ENCODE data around the gene CDKN2B.
"Not testable (repeated sequence)": the region's sequence is repeated elsewhere in the genome, so short reads cannot be mapped to it uniquely, and the experiment has no call there.

Gene CDKN2B

GRCh38 chr9:22008717-22009505, at the start of gene CDKN2B:
CDKN2B (minus strand) TSS chr9:22009305; CDS start chr9:22008953, 352 bp downstream.
- peak; percentile 72 for DNase-seq (ENCODE audit: low read depth, low spot score)
- ChIA-PET POLR2A (interaction anchor here (0.6 to 2.1 kb wide), 22 partner anchors 11 to 235 kb away, joined by 3 to 17 read pairs (median 4); partner anchors contain the start of genes CDKN2A, CDKN2B-AS1 and MTAP), CTCF (interaction anchor here (0.6 to 5.6 kb wide), 79 partner anchors 8 to 689 kb away, joined by 3 to 248 read pairs (median 5); partner anchors contain the start of genes CDKN2A and CDKN2B-AS1)
- TF ChIP-seq, protein P1, sequence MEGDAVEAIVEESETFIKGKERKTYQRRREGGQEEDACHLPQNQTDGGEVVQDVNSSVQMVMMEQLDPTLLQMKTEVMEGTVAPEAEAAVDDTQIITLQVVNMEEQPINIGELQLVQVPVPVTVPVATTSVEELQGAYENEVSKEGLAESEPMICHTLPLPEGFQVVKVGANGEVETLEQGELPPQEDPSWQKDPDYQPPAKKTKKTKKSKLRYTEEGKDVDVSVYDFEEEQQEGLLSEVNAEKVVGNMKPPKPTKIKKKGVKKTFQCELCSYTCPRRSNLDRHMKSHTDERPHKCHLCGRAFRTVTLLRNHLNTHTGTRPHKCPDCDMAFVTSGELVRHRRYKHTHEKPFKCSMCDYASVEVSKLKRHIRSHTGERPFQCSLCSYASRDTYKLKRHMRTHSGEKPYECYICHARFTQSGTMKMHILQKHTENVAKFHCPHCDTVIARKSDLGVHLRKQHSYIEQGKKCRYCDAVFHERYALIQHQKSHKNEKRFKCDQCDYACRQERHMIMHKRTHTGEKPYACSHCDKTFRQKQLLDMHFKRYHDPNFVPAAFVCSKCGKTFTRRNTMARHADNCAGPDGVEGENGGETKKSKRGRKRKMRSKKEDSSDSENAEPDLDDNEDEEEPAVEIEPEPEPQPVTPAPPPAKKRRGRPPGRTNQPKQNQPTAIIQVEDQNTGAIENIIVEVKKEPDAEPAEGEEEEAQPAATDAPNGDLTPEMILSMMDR (IDR thresholded peaks at IDR 0.05; ENCODE audit: insufficient read depth, low read length, missing control alignments): peak; percentile 84
- peak within 1 kb of the TSS; percentile 81 for H3K4me3 ChIP-seq (ENCODE audit: low read depth, low read length)

DNA sequence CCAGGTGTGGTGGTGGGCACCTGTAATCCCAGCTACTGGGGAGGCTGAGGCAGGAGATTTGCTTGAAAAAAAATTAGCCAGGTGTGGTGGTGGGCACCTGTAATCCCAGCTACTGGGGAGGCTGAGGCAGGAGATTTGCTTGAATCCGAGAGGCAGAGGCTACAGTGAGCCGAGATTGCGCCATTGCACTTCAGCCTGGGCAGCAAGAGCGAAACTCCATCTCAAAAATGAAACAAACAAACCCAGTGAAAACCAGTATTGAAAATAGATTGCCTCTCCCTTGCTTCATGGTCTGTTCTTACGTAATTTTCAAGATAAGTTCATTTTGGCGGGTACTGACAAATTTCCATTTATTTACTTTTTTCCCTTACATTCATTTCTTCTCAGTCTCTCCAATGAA, 48.9 kb upstream of the CDKN2B start:
- H3K4me3 ChIP-seq (ENCODE audit: low read depth, low read length); DNase-seq (ENCODE audit: low read depth, low spot score); POLR2A ChIA-PET; CTCF ChIA-PET: not testable (repeated sequence)

DNA sequence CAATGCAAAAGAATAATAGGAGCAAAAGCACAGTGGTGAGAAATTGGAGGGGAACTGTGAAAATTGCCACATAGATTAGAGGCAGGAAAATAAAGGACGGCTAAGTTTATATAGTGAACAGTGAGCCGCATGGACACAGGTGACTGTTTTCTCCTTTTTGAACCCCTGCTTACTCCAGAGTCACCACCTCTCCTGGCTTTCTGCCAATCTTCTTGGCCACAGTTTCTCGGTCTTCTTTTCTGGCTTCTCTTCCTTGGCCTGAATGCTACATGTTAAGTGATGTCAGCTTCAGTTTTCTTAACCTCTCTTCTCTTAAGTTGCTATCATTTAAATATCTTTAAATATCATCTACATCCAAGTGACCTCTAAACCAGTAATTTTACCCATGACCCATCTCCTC, 47.3 kb upstream of the CDKN2B start:
- TF ChIP-seq, protein P1 (IDR thresholded peaks at IDR 0.05; ENCODE audit: insufficient read depth, low read length, missing control alignments): no peak
- no peak overlapping the region for H3K4me3 ChIP-seq (ENCODE audit: low read depth, low read length)
- CTCF ChIA-PET: interaction anchor here (1.4 to 10.9 kb wide), 2 partner anchors 16 to 188 kb away, joined by 5 to 81 read pairs; no protein-coding TSS in a partner anchor
- POLR2A ChIA-PET: interaction anchor here (1.2 kb wide), 1 partner anchor 47 kb away, joined by 3 read pairs; the partner anchor contains the start of gene CDKN2B
- no peak for DNase-seq (ENCODE audit: low read depth, low spot score)

- DNase-seq (ENCODE audit: low read depth, low spot score): no peak
- ChIA-PET POLR2A (interaction anchor here (0.6 kb wide), 1 partner anchor 11 kb away, joined by 4 read pairs; no protein-coding TSS in a partner anchor), CTCF (interaction anchor here (1.0 to 10.9 kb wide), 6 partner anchors 10 to 189 kb away, joined by 3 to 81 read pairs (median 11); partner anchors contain the start of gene CDKN2B)
- TF ChIP-seq, protein P1 (IDR thresholded peaks at IDR 0.05; ENCODE audit: insufficient read depth, low read length, missing control alignments): no peak
- no peak overlapping the region for H3K4me3 ChIP-seq (ENCODE audit: low read depth, low read length)
These were observed 46.0 kb upstream of the CDKN2B start for GRCh38 chr9:22055090-22055489.

GRCh38 chr9:22054529-22054928, 45.4 kb upstream of the CDKN2B start:
- no peak for DNase-seq (ENCODE audit: low read depth, low spot score)
- TF ChIP-seq, protein P1 (IDR thresholded peaks at IDR 0.05; ENCODE audit: insufficient read depth, low read length, missing control alignments): no peak
- H3K4me3 ChIP-seq (ENCODE audit: low read depth, low read length): no peak overlapping the region
- POLR2A ChIA-PET: interaction anchor here (0.6 kb wide), 1 partner anchor 11 kb away, joined by 4 read pairs; no protein-coding TSS in a partner anchor
- CTCF ChIA-PET: interaction anchor here (1.2 to 10.9 kb wide), 6 partner anchors 9 to 185 kb away, joined by 3 to 81 read pairs (median 14); partner anchors contain the start of gene CDKN2B

GRCh38 chr9:22054076-22054475, 45.0 kb upstream of the CDKN2B start:
- TF ChIP-seq, protein P1 (IDR thresholded peaks at IDR 0.05; ENCODE audit: insufficient read depth, low read length, missing control alignments): no peak
- H3K4me3 ChIP-seq (ENCODE audit: low read depth, low read length): no peak overlapping the region
- ChIA-PET POLR2A (no interaction called here), CTCF (interaction anchor here (0.7 to 10.9 kb wide), 8 partner anchors 9 to 241 kb away, joined by 3 to 81 read pairs (median 9); partner anchors contain the start of gene CDKN2B)
- DNase-seq (ENCODE audit: low read depth, low spot score): no peak
